IPS DF 19.7 (cell line): Measurements from ENCODE around the gene KCTD18.

Experiments
- DNase-seq: peaks from one replicate; pipeline ENCODE4 v3.0.0-alpha.2; 2013; ENCODE audit warnings: low read depth, low spot score

The KCTD18 gene

DNA sequence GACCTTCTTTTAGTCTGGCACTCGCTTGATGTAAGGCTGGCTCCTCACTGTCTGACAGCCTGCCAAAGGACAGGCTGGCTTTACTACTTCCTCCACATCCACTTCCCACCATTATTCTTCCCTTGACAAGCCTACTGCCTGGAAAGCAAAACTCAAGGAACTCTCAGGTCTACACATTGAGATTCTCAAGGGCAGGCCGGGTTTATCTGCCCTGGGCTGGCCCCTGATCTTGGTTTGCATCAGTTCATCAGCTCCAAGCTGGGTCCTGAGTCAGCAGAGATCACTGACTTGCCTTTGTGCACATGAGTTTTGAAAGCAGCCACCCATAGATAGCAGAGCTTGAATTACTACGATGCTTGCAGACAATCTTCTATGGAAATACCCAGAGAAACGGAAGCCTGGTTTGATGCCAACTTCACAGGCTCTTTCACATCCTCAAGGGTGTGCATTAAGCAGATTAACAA lies 53.9 kb downstream of the KCTD18 start:
- no peak for DNase-seq

DNA sequence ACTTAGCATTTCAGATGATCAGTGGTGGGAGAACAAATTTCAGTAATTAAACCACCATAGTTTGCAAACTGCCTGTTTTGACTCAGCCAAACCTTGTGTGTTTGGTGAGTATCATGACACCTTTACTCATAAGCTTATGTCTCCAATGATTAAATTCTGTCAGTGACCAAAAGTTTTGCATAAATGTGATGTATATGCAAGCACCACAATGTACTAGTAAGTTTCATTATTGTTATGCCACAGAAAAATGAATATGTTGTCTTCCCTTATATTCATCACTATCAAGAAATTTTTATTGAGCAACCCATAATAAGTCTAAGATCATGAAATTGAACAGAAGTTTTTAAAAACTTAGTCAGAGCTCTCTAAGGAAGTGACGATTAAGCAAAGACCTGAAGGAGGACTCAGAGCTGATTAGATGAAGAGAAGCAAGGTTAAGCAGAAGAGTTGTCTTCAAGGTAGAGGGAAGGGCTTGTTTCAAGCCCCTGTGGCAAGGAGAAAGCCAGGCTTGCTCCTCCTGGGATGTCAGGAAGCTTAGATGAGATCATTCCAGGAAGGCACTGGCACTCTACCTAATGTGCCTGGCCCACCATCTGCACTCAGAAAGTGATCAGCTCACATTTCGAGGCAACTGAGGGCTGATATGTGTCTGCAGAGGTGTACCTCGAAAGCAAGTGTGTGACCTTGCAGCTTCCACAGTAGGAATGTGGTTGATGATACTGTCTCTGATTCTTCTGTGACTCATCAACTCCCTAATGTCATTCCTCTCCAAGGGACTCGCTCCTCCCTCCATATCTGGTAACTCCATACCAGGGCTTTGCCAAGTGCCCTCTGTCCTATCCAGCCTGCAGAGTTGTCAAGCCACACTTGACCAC lies 54.7 kb downstream of the KCTD18 start:
- DNase-seq = no peak

DNA sequence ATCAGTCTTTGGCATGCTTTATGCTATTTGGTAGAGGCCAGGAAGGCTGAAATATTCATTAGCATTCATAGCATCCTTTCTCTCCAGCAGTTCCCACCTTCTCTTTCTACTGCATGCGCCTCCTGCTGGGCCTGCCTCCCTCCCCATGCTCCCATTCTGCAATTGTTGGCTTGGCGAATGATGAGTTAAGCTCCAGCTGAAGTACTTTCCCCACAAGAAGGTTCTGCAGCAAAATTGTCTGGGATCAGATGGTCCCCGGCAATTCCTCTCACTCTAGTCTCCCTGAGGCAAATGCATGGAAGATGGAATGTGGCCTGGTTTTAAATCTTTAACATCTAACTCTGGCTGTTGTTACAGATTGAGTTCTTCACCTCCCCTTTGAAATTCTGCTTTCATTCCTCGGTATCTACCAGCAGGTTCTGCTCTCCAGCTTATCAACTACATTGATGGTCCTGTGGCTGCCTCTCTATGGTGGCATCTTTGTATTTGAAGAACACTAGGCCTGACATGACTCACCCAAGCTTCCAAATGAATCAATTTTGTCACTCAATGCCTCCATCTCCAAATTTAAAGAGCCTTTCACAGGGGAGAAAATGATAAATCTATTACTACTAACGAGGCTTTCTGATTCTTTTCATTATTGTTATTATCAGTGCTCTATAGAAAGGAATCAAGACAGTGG lies 55.9 kb downstream of the KCTD18 start:
- DNase-seq = no peak

DNA sequence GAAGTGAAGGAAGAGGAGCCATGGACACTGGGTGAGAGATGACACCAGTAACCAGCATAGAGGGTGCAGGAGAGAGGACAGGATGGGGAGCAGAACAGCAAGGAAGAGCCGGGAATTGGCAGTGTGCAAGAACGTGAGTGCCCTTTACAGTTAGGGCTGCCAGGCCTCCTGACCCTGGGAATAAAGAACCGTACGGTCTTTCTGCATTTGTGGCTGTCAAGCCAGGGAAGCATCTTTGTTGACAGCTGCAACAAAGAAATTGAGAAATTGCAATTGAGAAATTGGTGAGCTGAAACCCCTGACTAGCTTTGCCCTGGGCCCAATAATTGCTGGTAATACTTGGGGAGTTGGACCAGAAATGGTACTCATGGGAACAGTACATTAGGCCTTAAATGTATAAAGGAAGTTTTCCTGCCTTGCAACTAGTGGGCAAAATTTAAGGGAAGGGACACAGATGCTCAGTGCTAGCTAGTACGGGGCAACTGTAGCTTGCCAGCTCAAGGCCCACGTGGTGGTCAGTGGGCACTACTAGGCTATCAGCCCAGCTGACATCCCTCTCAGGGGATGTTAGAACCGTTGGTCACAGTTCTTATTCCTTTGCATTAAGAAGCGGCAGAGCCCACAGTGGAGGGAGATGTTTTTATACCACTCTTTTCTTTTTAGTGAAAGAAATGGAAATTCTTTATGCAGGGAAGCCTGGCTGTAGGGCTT lies 56.6 kb downstream of the KCTD18 start:
- no peak for DNase-seq

DNA sequence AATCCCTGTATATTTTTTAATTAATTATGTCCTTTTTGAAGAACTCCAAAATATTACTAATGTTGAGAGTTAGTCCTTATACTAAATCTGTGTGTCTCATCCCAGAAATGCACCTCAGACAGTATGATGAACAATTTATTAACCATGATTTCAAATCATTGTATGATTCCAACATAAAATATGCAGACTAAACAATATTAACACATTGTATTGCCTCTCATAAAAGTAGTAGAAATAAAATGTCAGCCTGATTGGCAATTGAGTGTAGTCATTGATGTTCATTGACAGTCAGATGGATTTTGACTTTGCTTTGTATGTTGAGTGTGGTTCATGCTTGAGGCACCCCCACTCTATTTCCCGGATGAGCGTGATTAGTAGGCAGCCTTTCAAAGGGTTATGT lies 57.5 kb downstream of the KCTD18 start:
- DNase-seq = no peak

DNA sequence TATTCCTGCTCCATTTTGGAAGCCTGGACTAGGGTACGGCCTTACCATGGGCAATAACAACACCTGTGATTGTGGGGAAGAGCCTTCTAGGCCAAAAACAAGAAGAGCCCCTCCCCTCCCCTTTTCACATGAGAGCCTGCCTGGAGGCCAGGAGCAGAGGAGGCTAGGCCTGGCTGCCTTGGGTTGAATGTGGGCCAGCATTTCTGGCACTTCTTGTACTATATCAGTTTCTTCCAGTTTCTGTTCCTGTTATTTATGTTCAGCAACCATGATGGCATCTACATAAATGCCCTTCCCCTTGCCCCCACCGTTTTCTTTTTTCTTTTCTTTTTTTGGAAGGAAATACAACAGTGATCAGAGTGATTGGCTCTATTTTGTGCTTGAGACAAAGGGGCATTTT lies 58.4 kb downstream of the KCTD18 start:
- DNase-seq = no peak

DNA sequence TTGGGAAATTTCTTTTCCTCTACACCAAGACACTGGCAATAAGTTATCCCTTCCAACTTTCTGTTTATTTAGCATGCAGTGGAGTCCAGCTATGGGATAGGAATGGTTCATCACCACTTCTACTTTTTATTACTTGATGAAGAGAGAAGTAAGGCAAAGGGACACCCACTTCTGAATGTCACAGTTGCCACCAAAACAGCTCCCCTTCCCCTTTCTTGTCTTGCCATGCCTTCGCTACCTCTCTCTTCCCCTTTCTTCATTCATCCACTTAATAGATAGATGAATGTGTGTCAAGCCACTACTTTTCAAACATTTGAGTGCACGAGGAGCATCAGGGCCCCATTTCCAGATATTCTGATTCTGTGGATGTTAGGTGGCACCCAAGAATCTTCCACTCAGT lies 59.6 kb downstream of the KCTD18 start:
- DNase-seq = no peak

DNA sequence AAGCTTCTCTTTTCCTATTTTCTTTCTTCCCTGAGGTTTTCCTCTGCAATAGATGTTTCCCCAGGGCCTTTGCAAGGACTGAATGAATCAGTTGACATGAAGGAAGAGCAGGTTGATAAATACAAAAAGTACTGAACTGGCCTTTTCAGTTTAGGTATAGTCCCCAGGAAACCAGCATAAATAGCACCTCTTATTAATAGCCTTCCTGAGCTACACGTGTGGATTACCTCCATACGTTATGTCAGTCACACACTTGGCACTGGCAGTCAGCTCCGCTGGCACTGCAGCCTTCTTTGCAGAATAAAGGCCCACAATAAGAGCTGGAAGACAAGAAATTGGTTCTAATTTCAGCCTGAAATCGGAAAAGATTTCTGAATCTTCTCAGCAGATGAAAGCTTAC lies 60.7 kb downstream of the KCTD18 start:
- no peak for DNase-seq

DNA sequence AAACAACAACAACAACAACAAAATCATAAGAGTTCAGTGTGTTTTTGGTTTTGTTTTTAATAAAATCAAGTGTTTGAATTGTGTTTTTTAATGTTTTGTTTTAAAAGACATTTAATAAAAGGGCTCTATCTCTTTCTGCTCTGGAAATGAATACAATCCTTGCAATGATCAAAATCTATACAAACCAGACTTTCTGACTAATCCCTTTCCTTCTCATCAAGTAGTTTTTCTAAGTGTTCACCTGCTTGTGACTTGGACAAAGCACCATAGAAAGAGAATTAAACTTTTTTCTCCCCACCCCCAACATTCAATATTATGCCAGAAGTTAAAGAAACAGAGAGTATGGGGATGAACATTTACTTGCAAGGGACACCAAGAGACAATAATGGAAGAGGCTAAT lies 61.4 kb downstream of the KCTD18 start:
- DNase-seq = no peak

DNA sequence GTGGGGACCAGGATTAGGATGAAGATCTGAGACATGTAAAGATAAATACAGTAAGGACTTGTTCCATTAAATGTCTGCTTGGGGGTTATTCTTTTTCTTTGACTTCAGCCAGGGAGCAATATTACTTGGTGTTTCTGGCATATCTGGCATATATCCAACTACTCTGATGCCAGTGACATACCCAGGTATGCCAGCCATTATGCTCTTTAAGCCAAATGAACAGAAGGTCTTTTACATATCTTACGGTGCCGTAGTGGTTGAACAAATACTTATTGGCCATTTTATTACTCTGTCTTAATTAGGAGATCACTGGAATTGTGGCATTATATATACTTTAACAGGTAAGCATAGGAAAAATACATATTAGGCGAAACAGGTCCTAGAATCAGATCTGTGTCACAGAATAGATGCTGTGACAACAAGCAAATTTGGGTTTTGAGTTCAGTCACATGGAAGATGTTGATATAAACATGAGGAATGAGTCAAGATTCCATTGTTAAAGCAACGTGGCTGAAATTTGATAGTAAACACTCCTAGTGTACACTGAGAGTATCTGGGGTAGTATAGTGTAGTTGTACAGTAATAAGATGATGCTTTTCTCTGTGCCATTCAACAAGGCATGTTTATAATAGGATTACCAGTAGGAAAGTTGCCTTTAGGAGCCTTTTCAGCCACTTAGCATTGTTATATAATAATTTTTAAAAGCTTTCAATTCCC lies 62.6 kb downstream of the KCTD18 start:
- DNase-seq = no peak

DNA sequence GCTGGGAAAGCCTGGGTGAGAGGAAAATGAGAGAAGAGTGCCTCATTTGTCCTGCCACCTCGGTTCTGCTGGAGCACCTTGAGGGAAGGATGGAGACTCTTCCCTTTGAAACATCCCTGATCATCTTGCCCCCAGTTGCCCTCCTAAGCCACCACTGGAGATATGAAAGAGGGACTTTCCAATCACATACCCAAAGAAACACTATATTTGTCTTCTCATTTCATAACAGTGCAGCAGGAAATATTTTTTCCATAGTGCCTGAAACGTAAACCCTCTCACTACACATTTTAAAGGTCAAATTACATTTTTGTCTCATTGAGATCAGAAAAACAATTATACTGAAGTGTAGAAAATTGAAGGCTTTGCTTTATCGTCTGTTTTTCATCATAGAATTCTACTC lies 63.3 kb downstream of the KCTD18 start:
- no peak for DNase-seq

DNA sequence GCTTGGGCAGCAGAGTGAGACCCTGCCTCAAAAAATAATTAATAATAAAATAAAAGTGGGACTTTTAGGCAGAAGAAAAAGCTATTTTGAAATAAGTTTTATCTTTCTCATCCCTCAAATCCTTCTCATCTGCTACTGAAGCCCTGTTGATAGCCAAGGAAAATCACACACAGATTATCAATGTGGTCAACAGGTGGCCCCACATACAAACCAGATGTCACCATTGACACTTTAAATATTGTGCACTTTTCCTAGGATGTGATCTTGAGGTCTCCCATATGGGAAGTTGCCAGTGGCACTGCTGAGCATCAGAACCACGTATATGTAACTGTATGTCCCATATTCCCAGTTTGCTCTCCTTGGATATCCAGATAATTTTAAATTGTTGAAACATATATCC lies 64.6 kb downstream of the KCTD18 start:
- no peak for DNase-seq

DNA sequence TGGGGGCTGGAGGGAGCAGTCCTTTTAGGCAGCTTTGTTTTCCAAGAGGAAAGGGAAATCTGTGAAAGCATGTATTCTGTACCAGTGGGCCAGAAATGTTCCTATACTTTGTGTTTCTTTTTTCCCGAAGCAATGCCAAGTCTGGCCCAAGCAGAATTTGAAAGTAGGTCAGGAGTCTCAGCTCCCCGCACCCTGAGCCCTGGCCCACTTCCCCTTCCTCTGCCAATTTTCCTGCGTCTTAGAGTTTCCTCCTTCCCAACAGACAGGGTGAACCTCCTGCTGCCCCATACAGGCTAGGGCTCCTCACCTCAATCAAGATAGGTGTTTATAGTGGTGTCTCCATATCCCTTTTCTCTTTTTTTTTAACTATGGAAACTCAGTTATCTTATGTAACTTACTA lies 65.3 kb downstream of the KCTD18 start:
- no peak for DNase-seq

DNA sequence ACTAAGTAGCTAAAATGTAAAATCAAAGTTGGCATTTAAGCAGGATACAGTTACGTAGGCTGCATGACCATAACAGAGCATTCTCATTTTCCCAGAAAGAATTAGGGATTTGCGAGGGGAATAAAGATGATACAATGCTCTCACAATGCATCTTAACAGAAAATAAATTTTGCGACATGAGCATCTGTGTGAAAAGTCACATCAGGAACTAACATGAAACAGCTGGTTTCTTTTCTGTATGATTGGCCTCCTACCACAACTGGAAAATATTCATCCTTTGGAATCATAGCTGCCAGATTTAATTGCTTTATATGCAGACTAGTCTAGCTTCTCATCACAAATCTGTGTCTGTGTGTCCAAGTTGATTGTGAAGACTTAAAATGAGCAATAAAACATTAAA lies 66.0 kb downstream of the KCTD18 start:
- no peak for DNase-seq

DNA sequence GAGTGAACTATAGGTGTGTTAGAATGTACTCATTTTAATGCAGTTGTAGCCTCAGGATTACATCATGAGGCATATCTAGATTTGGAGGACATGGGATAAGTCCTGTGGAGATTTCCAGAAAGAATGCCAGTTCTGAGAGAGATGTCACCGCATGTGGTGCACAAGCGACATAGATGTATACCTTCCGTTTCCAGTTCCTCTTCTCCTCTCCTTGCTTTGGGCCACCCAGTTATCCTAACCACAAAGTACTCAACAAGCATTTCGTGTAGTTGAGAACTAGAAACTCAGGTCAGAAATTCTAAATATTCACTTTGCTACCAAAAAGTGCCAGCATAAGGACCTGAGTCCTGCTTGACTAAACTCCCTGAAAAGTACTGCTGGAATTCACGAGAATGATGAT lies 66.5 kb downstream of the KCTD18 start:
- no peak for DNase-seq

DNA sequence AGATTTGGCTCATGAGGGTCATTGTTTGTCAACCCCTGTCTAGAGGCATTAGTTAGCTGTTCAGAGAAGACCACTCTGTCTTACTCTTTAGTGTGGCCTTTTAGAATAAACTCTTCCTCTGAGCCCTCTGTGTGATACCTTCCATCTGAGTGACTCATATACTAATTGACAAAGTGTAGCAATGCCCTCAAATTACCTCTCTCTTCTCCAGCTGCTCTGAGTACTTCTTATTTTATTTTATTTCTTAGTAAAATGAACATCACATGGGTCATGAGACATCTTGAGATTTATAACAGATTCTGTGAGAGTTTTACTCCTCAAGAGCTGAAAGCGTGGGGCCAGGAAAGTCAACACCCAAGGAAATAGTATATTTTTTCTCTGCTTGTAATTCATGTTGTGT lies 67.4 kb downstream of the KCTD18 start:
- no peak for DNase-seq

DNA sequence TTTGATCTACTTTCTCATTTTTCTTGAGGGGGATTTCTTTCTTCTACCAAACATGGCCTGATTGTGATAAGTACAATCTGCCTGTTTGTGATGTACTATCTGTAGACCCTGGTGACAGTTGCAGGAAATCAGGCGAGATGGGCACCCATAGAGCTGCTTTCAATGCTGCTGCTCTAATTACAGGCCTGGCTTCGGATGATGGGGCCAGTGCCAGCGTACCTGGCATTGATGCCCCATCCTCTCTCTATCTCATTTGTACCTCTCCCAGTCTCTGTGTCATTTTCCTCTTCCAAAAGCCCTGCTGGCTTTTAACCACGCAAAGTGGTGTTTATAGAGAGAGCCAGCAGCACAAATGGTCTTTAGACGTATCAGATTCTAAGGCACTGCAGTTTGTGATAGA lies 69.9 kb downstream of the KCTD18 start:
- DNase-seq = no peak
